Measurements from ENCODE around the gene SLC25A41. TPM values are rescaled to one million over a fixed set of nuclear protein-coding genes. Genes with fewer than 3 reads are reported as not detected.

Gene SLC25A41
- total RNA-seq, 6 experiments from 2014 or later, result not detected

DNA sequence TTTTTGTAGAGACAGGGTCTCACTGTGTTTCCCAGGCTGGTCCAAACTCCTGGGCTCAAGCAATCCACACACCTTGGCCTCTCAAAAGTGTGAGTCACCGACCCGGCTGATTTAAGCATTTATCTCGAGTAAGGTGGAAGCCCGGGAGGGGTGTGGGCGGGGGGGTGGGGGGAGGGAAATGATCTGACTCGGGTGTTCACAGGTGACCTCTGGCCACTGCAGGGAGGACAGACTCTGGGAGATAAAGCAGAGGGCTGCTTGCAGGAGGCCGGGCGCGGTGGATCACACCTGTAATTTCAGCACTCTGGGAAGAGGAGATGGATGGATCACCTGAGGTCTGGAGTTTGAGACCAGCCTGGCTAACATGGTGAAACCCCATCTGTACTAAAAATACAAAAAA lies 40.1 kb upstream of the SLC25A41 start:
- no peak overlapping the region for H3K4me3 Mint-ChIP-seq

DNA sequence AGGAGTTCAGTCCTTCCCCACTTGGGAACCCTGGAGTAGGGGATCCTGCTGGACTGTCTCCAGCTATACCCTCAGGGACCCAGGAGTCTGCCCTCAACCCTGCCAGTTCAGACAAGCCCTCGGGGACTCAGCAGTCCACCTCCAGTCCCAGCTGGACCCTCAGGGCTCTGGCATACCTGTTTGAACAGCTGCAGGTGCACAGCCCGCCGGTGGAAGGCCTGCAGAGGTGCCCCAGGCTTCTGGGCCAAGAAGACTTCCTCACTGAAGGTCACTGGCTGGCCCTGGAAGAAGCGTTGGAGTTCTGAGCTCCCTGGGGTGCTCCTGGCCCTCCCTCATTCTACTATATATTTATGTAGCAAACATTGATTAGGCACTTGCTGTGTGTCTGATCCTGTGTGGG lies 39.1 kb upstream of the SLC25A41 start:
- H3K4me3 Mint-ChIP-seq, result no peak overlapping the region
- peaks cover 13% of the 10 kb centered on the region for H3K27me3 Mint-ChIP-seq (ENCODE audit: insufficient read depth)
- H3K4me1 Mint-ChIP-seq (ENCODE audit: low read depth), result no peaks in the 10 kb centered on the region

More for the DNA sequence above, 40.1 kb upstream of the SLC25A41 start:
- TF ChIP-seq, protein P1, sequence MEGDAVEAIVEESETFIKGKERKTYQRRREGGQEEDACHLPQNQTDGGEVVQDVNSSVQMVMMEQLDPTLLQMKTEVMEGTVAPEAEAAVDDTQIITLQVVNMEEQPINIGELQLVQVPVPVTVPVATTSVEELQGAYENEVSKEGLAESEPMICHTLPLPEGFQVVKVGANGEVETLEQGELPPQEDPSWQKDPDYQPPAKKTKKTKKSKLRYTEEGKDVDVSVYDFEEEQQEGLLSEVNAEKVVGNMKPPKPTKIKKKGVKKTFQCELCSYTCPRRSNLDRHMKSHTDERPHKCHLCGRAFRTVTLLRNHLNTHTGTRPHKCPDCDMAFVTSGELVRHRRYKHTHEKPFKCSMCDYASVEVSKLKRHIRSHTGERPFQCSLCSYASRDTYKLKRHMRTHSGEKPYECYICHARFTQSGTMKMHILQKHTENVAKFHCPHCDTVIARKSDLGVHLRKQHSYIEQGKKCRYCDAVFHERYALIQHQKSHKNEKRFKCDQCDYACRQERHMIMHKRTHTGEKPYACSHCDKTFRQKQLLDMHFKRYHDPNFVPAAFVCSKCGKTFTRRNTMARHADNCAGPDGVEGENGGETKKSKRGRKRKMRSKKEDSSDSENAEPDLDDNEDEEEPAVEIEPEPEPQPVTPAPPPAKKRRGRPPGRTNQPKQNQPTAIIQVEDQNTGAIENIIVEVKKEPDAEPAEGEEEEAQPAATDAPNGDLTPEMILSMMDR (IDR thresholded peaks at IDR 0.05), result no peak
- Mint-ChIP-seq H3K9me3 (no peaks in the 10 kb centered on the region), H3K4me1 (ENCODE audit: low read depth) (no peaks in the 10 kb centered on the region), H3K27ac (no peak overlapping the region), H3K27me3 (ENCODE audit: insufficient read depth) (peaks cover 11% of the 10 kb centered on the region), H3K36me3 (ENCODE audit: low read depth) (no peaks in the 10 kb centered on the region)
- DNase-seq, result no peak

DNA sequence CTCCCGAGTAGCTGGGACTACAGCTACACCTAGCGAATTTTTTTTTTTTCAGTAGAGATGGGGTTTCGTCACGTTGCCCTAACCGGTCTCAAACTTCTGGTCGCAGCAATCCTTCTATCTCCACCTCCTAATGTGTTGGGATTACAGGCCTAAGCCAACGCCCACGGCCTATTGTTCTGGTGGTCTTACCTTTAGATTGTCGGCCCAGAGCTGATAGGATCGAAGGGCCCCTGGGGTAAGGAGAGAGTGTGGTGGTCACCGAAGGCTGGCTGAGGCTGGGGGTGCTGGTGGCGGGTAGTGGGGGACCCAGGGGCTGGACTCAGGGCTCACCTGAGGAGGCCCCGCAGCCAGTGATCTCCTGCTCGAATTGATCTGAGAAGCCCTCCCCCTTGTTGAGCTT lies 37.5 kb upstream of the SLC25A41 start:
- no peak overlapping the region for H3K4me3 Mint-ChIP-seq
- peaks cover 16% of the 10 kb centered on the region for H3K27me3 Mint-ChIP-seq (ENCODE audit: insufficient read depth)
- no peaks in the 10 kb centered on the region for H3K36me3 Mint-ChIP-seq (ENCODE audit: low read depth)
- no peak for DNase-seq
- no peaks in the 10 kb centered on the region for H3K9me3 Mint-ChIP-seq
- no peak overlapping the region for H3K27ac Mint-ChIP-seq
- H3K4me1 Mint-ChIP-seq (ENCODE audit: low read depth), result no peaks in the 10 kb centered on the region
- TF ChIP-seq, protein P1 (IDR thresholded peaks at IDR 0.05), result no peak

More for the DNA sequence above, 39.1 kb upstream of the SLC25A41 start:
- no peak overlapping the region for H3K27ac Mint-ChIP-seq
- no peaks in the 10 kb centered on the region for H3K9me3 Mint-ChIP-seq
- no peaks in the 10 kb centered on the region for H3K36me3 Mint-ChIP-seq (ENCODE audit: low read depth)
- TF ChIP-seq, protein P1 (IDR thresholded peaks at IDR 0.05), result no peak
- no peak for DNase-seq

DNA sequence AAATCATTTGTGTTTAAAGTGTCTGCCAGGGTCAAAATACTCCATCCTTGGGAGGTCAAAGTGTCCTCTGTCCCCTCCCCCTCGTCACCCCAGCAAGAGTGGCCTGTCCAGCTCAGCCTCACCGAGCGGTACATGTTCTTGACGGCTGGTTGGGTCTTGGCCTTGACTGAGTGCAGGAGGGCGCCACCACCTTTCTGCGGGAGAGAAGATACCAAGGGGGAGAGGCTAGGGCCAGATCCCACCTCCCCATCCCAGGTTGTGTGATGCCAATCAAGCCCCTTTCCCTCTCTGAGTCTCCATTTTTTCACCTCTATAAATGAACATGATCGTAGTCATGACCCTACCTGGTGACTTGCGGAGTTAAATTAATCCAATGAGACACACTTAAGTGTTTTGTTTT lies 36.6 kb upstream of the SLC25A41 start:
- no peaks in the 10 kb centered on the region for H3K4me1 Mint-ChIP-seq (ENCODE audit: low read depth)
- H3K9me3 Mint-ChIP-seq, result no peaks in the 10 kb centered on the region
- no peak overlapping the region for H3K27ac Mint-ChIP-seq
- H3K4me3 Mint-ChIP-seq, result no peak overlapping the region
- DNase-seq, result no peak
- peaks cover 21% of the 10 kb centered on the region for H3K27me3 Mint-ChIP-seq (ENCODE audit: insufficient read depth)
- H3K36me3 Mint-ChIP-seq (ENCODE audit: low read depth), result no peaks in the 10 kb centered on the region
- TF ChIP-seq, protein P1 (IDR thresholded peaks at IDR 0.05), result no peak

DNA sequence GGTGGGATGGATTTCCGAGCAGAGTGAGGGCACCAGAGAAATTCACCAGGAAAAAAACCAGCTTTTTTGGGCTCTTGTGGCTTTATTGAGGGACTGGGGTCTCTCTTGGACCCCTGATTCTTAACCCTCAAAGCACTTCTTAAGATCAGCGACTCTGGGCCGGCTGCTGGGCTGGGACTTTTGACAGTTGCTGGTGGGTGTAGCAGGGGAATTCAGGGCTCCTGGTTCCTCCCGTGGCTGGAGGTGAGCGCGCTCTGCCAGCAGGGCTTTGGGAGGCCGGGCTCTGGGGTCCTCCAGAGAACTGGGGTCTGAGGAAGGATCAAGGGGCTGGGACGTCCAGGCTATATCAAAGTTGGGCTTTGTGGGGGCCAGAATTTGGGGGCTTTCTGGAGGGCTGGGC lies 33.8 kb upstream of the SLC25A41 start:
- no peak for DNase-seq
- H3K9me3 Mint-ChIP-seq, result no peaks in the 10 kb centered on the region
- H3K27me3 Mint-ChIP-seq (ENCODE audit: insufficient read depth), result peaks cover 25% of the 10 kb centered on the region
- H3K27ac Mint-ChIP-seq, result no peak overlapping the region
- H3K36me3 Mint-ChIP-seq (ENCODE audit: low read depth), result no peaks in the 10 kb centered on the region
- TF ChIP-seq, protein P1 (IDR thresholded peaks at IDR 0.05), result no peak
- no peaks in the 10 kb centered on the region for H3K4me1 Mint-ChIP-seq (ENCODE audit: low read depth)
- no peak overlapping the region for H3K4me3 Mint-ChIP-seq
